IMR-90 (cell line): ENCODE data around the gene CALN1. TPM values are rescaled to one million over a fixed set of nuclear protein-coding genes. Genes with fewer than 3 reads are reported as not detected.

Source experiments
- ATAC-seq: fragments of 200-7000 bp; cut with Tn5 transposase; 2 replicates; pipeline ENCODE4 v1.9.1; 2020; ENCODE audit warnings: low read depth, mild to moderate bottlenecking, moderate library complexity
- BruUV-seq: library from RNA; stranded (reverse); fragments of 400-500 nt; replicated peaks from 2 replicates; lab custom pipeline; 2021; lab: Mats Ljungman, UMichigan
- CTCF ChIA-PET: fragments of 300-600 bp; formaldehyde crosslinking; extraction: SDS; loops from one replicate; lab custom pipeline; 2021; ENCODE audit warnings: antibody characterized with exemption; lab: Yijun Ruan, JAX
- POLR2A ChIA-PET: fragments of 300-600 bp; sonication (Branson Sonifier 250); formaldehyde crosslinking; loops from one replicate; lab custom pipeline; 2022; ENCODE audit warnings: antibody characterized with exemption; ENCODE audit not compliant: unreplicated experiment; lab: Charles Lee
- DNase-seq: peaks from one replicate; pipeline ENCODE4 v3.0.0; 2013
- H2AFZ ChIP-seq: replicated peaks from 2 replicates; pipeline ENCODE3; 2013; ENCODE audit warnings: low read length, mild to moderate bottlenecking; ENCODE audit not compliant: poor library complexity
- H2AK5ac ChIP-seq: 2 replicates; pipeline ENCODE4 v1.6.1; 2013; ENCODE audit warnings: low read depth, low read length, inconsistent platforms
- H2AK9ac ChIP-seq: replicated peaks from 2 replicates; pipeline ENCODE3; 2013; ENCODE audit warnings: mild to moderate bottlenecking, low read depth, low read length, moderate library complexity; ENCODE audit not compliant: poor library complexity
- H2BK120ac ChIP-seq: 2 replicates; pipeline ENCODE4 v1.6.1; 2013; ENCODE audit warnings: low read depth, low read length, inconsistent platforms
- H2BK15ac ChIP-seq: 3 replicates; pipeline ENCODE4 v1.6.1; 2013; ENCODE audit warnings: low read depth, low read length, inconsistent platforms
- H2BK20ac ChIP-seq: 2 replicates; pipeline ENCODE4 v1.6.1; 2013; ENCODE audit warnings: low read depth, mild to moderate bottlenecking, inconsistent platforms, low read length, moderate library complexity
- H2BK5ac ChIP-seq: 2 replicates; pipeline ENCODE4 v1.6.1; 2013; ENCODE audit warnings: mild to moderate bottlenecking, low read depth, low read length, inconsistent platforms; ENCODE audit not compliant: poor library complexity, severe bottlenecking
- H3K14ac ChIP-seq: replicated peaks from 2 replicates; pipeline ENCODE4 v1.6.1; 2013; ENCODE audit warnings: low read depth, low read length, inconsistent platforms
- H3K18ac ChIP-seq: 2 replicates; pipeline ENCODE4 v1.6.1; 2013; ENCODE audit warnings: low read depth, low read length, control low read depth
- H3K23ac ChIP-seq: 2 replicates; pipeline ENCODE4 v1.6.1; 2013; ENCODE audit warnings: low read depth, low read length, inconsistent platforms
- H3K27ac ChIP-seq: 2 replicates; pipeline ENCODE4 v1.5.1; 2013; ENCODE audit warnings: mild to moderate bottlenecking, control low read depth, low read length; ENCODE audit not compliant: insufficient read depth
- H3K27me3 ChIP-seq: 2 replicates; pipeline ENCODE4 v1.6.1; 2013; ENCODE audit warnings: low read length; ENCODE audit not compliant: control insufficient read depth, insufficient read depth
- H3K36me3 ChIP-seq: 2 replicates; pipeline ENCODE4 v1.6.1; 2013; ENCODE audit warnings: low read length, mixed read lengths; ENCODE audit not compliant: control insufficient read depth, insufficient read depth
- H3K4ac ChIP-seq: 2 replicates; pipeline ENCODE4 v1.6.1; 2013; ENCODE audit warnings: low read depth, low read length, inconsistent platforms
- H3K4me1 ChIP-seq: 2 replicates; pipeline ENCODE4 v1.6.1; 2013; ENCODE audit warnings: low read length, mixed read lengths; ENCODE audit not compliant: control insufficient read depth, insufficient read depth
- H3K4me2 ChIP-seq: 2 replicates; pipeline ENCODE4 v1.6.1; 2013; ENCODE audit warnings: low read depth, mild to moderate bottlenecking, control low read depth, low read length, moderate library complexity
- H3K4me3 ChIP-seq: 2 replicates; pipeline ENCODE4 v1.5.1; 2013; ENCODE audit warnings: low read depth, mild to moderate bottlenecking, control low read depth, low read length, moderate library complexity; ENCODE audit not compliant: insufficient read depth
- H3K56ac ChIP-seq: 2 replicates; pipeline ENCODE4 v1.6.1; 2013; ENCODE audit warnings: low read length, inconsistent platforms; ENCODE audit not compliant: insufficient read depth; ENCODE audit errors: extremely low read depth
- H3K79me1 ChIP-seq, 2 experiments: 2 replicates each; pipeline ENCODE4 v1.6.1; 2013; ENCODE audit warnings: low read length in 2 of 2, inconsistent platforms in 1 of 2, low read depth in 1 of 2
- H3K9ac ChIP-seq: 2 replicates; pipeline ENCODE4 v1.6.1; 2013; ENCODE audit warnings: low read depth, low read length, control low read depth
- H3K9me1 ChIP-seq: 2 replicates; pipeline ENCODE4 v1.6.1; 2013; ENCODE audit warnings: low read length, inconsistent platforms; ENCODE audit not compliant: insufficient read depth
- H3K9me3 ChIP-seq: 2 replicates; pipeline ENCODE4 v1.6.1; 2013; ENCODE audit warnings: low read length; ENCODE audit not compliant: control insufficient read depth, insufficient read depth
- H4K20me1 ChIP-seq: 2 replicates; pipeline ENCODE4 v1.6.1; 2013; ENCODE audit warnings: low read length, inconsistent platforms; ENCODE audit not compliant: insufficient read depth
- H4K5ac ChIP-seq: 2 replicates; pipeline ENCODE4 v1.6.1; 2013; ENCODE audit warnings: mild to moderate bottlenecking, low read depth, low read length, control low read depth
- H4K8ac ChIP-seq, 2 experiments: 2 replicates each; pipeline ENCODE4 v1.6.1; 2013; ENCODE audit warnings: low read depth in 2 of 2, low read length in 2 of 2, control low read depth in 1 of 2, inconsistent platforms in 1 of 2
- H4K91ac ChIP-seq: 2 replicates; pipeline ENCODE4 v1.6.1; 2013; ENCODE audit warnings: low read depth, low read length, inconsistent platforms; ENCODE audit not compliant: insufficient read depth
- BHLHE40 ChIP-seq: fragments of 150-350 bp; IDR thresholded peaks from 2 replicates; pipeline ENCODE4 v1.6.1; 2016; ENCODE audit warnings: mild to moderate bottlenecking, low read depth, low read length
- CEBPB ChIP-seq: IDR thresholded peaks from 2 replicates; pipeline ENCODE4 v1.6.1; 2012; ENCODE audit warnings: low read depth, low read length, improper control_type of control experiment
- CHD1 ChIP-seq: IDR thresholded peaks from 2 replicates; pipeline ENCODE4 v1.6.1; 2012; ENCODE audit warnings: low read depth, low read length, improper control_type of control experiment
- CTCF ChIP-seq: conservative IDR thresholded peaks from 2 replicates; pipeline ENCODE4 v1.5.1; 2012; ENCODE audit warnings: mild to moderate bottlenecking, low read depth, low read length, improper control_type of control experiment
- ELK1 ChIP-seq: fragments of 150-350 bp; IDR thresholded peaks from 2 replicates; pipeline ENCODE4 v1.6.1; 2016; ENCODE audit warnings: low read depth, mild to moderate bottlenecking, low read length, moderate library complexity, borderline replicate concordance
- FOS ChIP-seq: fragments of 150-350 bp; IDR thresholded peaks from 2 replicates; pipeline ENCODE4 v1.6.1; 2016; ENCODE audit warnings: low read depth, low read length
- MAFK ChIP-seq: IDR thresholded peaks from 2 replicates; pipeline ENCODE4 v1.6.1; 2012; ENCODE audit warnings: low read depth, low read length, improper control_type of control experiment
- MAZ ChIP-seq: IDR thresholded peaks from 2 replicates; pipeline ENCODE4 v1.6.1; 2012; ENCODE audit warnings: low read depth, mild to moderate bottlenecking, low read length, improper control_type of control experiment, moderate library complexity, borderline replicate concordance
- MXI1 ChIP-seq: IDR thresholded peaks from 2 replicates; pipeline ENCODE4 v1.6.1; 2012; ENCODE audit warnings: low read depth, mild to moderate bottlenecking, low read length, moderate library complexity, borderline replicate concordance
- NFE2L2 ChIP-seq: fragments of 150-350 bp; IDR thresholded peaks from 2 replicates; pipeline ENCODE4 v1.6.1; 2016; ENCODE audit warnings: low read depth, mild to moderate bottlenecking, low read length
- POLR2A ChIP-seq: IDR thresholded peaks from 2 replicates; pipeline ENCODE4 v1.6.1; 2012; ENCODE audit warnings: mild to moderate bottlenecking, low read depth, low read length
- RAD21 ChIP-seq: IDR thresholded peaks from 2 replicates; pipeline ENCODE4 v1.6.1; 2012; ENCODE audit warnings: low read length, improper control_type of control experiment
- RFX5 ChIP-seq: IDR thresholded peaks from 2 replicates; pipeline ENCODE4 v1.8.0; 2012; ENCODE audit warnings: low read depth, mild to moderate bottlenecking, low read length, moderate library complexity
- USF2 ChIP-seq: fragments of 150-350 bp; IDR thresholded peaks from 2 replicates; pipeline ENCODE4 v1.6.1; 2017; ENCODE audit warnings: mild to moderate bottlenecking, antibody characterized with exemption, low read length, low read depth
- WGBS, 2 experiments: methylation state at CpG; one replicate each; pipeline versions ENCODE4 v1.1.5 to v1.1.7; 2013; ENCODE audit warnings: missing lambda C conversion rate in 2 of 2; ENCODE audit not compliant: insufficient read length in 1 of 2; ENCODE audit errors: extremely low coverage in 2 of 2; 5-methylcytosine and 5-hydroxymethylcytosine counted together
- dilution Hi-C: fragments of 300-500 bp; cut with HindIII; formaldehyde crosslinking; loops from one replicate; pipeline ENCODE4 v1.14.3; 2018; ENCODE audit warnings: low sequenced_read_pairs; ENCODE audit not compliant: unreplicated experiment
- in situ Hi-C: fragments of 300-500 bp; cut with MboI; formaldehyde crosslinking; loops from 3 replicates; pipeline ENCODE4 v1.14.3; 2019; ENCODE audit warnings: low sequenced_read_pairs, inconsistent platforms, mixed read lengths
- intact Hi-C: fragments of 100-400 bp; cut with micrococcal nuclease; formaldehyde crosslinking; loops from 2 replicates; pipeline ENCODE4 v1.10.0; 2022
- polyA plus RNA-seq, 3 experiments: library from polyadenylated mRNA; depleted of rRNA; stranded (reverse); fragments of >200 nt; gene quantifications; 2 replicates each; pipeline ENCODE4 v1.2.3, GENCODE V29; 2012; ENCODE audit warnings: low replicate concordance in 1 of 3
- total RNA-seq: library from RNA; depleted of rRNA; stranded (reverse); fragments of >200 nt; gene quantifications from 2 replicates; pipeline ENCODE4 v1.2.3, GENCODE V29; 2012

CALN1 gene
- total and polyA plus RNA-seq, 2 of the 4 experiments (the other 2 are of a cell fraction) = not detected

- Histone ChIP-seq H3K4me2 (no peak overlapping the region), H2BK5ac (no peak overlapping the region), H3K27me3 (no peaks in the 10 kb centered on the region), H2AFZ (no peak overlapping the region), H3K56ac (no peak overlapping the region), H3K9me1 (no peaks in the 10 kb centered on the region), H3K18ac (no peak overlapping the region), H4K8ac (no peak overlapping the region), H3K4me1 (no peaks in the 10 kb centered on the region), H4K20me1 (no peaks in the 10 kb centered on the region), H2BK15ac (no peak overlapping the region), H3K9me3 (peaks cover 9% of the 10 kb centered on the region), H3K27ac (no peak overlapping the region), H3K79me1 (no peaks in the 10 kb centered on the region), H2BK120ac (no peak overlapping the region), H2BK20ac (no peak overlapping the region), H4K91ac (no peak overlapping the region), H3K4me3 (no peak overlapping the region), H3K9ac (no peak overlapping the region), H4K5ac (no peak overlapping the region), H2AK5ac (no peak overlapping the region), H3K23ac (no peak overlapping the region), H3K14ac (no peak overlapping the region), H2AK9ac (no peak overlapping the region), H3K36me3 (no peaks in the 10 kb centered on the region), H3K4ac (no peak overlapping the region)
- DNase-seq (no peak), ATAC-seq (no peak)
- in situ Hi-C loops = no loop called here
- TF ChIP-seq MXI1 = no peak
- TF ChIP-seq BHLHE40 = no peak
- no peak for TF ChIP-seq CTCF
- TF ChIP-seq CEBPB = no peak
- TF ChIP-seq RFX5 = no peak
- no peak for TF ChIP-seq MAZ
- TF ChIP-seq USF2 = no peak
- TF ChIP-seq NFE2L2 = no peak
- TF ChIP-seq CHD1 = no peak
- TF ChIP-seq ELK1 = no peak
- TF ChIP-seq POLR2A = no peak
- TF ChIP-seq MAFK = no peak
- no peak for TF ChIP-seq FOS
- no peak for TF ChIP-seq RAD21
- no TSS peak for BruUV-seq
- CTCF ChIA-PET = no interaction called here
- POLR2A ChIA-PET = no interaction called here
- WGBS, 2 experiments = 63% methylated on average over 2 of the region's 3 CpGs; no CpG with 5 or more reads in 1 of the 2 experiments
- dilution Hi-C loops = no loop called here
- intact Hi-C loops = no loop called here
Measured at GRCh38 chr7:72170475-72170874, 241.7 kb downstream of the CALN1 start.
